ENCODE measurements around the gene ARHGEF5.
"Not testable (repeated sequence)": the region's sequence is repeated elsewhere in the genome, so short reads cannot be mapped to it uniquely, and the experiment has no call there.

Gene ARHGEF5
- total RNA-seq: 2.6 reads per million, percentile 8 among the genes with 10 or more reads in this experiment

GRCh38 chr7:144355176-144355822 lies at the start of gene ARHGEF5:
ARHGEF5 (plus strand) TSS chr7:144355402; CDS start chr7:144362670, 7,268 bp downstream.
- DNase-seq: not testable (repeated sequence)

- not testable (repeated sequence) for DNase-seq
Measured at GRCh38 chr7:144309702-144310101, 45.5 kb upstream of the ARHGEF5 start.

GRCh38 chr7:144311218-144311617 lies 44.0 kb upstream of the ARHGEF5 start:
- not testable (repeated sequence) for DNase-seq

GRCh38 chr7:144311872-144312469 lies 43.2 kb upstream of the ARHGEF5 start, which contains the start of gene OR2A1:
OR2A1 (plus strand) TSS chr7:144312419; CDS start chr7:144318125, 5,706 bp downstream.
- not testable (repeated sequence) for DNase-seq

- DNase-seq: not testable (repeated sequence)
Measured at GRCh38 chr7:144317537-144317936, 37.7 kb upstream of the ARHGEF5 start.

- DNase-seq: not testable (repeated sequence)
Measured at GRCh38 chr7:144319547-144319946, 35.7 kb upstream of the ARHGEF5 start.

- not testable (repeated sequence) for DNase-seq
Measured at GRCh38 chr7:144321677-144322206, 33.5 kb upstream of the ARHGEF5 start.

- not testable (repeated sequence) for DNase-seq
Measured at GRCh38 chr7:144323359-144323758, 31.8 kb upstream of the ARHGEF5 start.

- DNase-seq: not testable (repeated sequence)
Measured at GRCh38 chr7:144325868-144326267, 29.3 kb upstream of the ARHGEF5 start.

- DNase-seq: not testable (repeated sequence)
Measured at GRCh38 chr7:144330044-144330443, 25.2 kb upstream of the ARHGEF5 start.

- not testable (repeated sequence) for DNase-seq
Measured at GRCh38 chr7:144331221-144331995, 23.8 kb upstream of the ARHGEF5 start.

- not testable (repeated sequence) for DNase-seq
Measured at GRCh38 chr7:144331996-144332288, 23.3 kb upstream of the ARHGEF5 start.

GRCh38 chr7:144348625-144349024 lies 6.6 kb upstream of the ARHGEF5 start:
- not testable (repeated sequence) for DNase-seq

GRCh38 chr7:144351667-144352066 lies 3.5 kb upstream of the ARHGEF5 start:
- DNase-seq: not testable (repeated sequence)

- DNase-seq: not testable (repeated sequence)
Measured at GRCh38 chr7:144356185-144356584, 983 bp downstream of the ARHGEF5 start.

GRCh38 chr7:144356860-144357259 lies 1.7 kb downstream of the ARHGEF5 start:
- not testable (repeated sequence) for DNase-seq

- DNase-seq: not testable (repeated sequence)
Measured at GRCh38 chr7:144362061-144362460, 6.9 kb downstream of the ARHGEF5 start.

- DNase-seq: not testable (repeated sequence)
Measured at GRCh38 chr7:144365523-144365922, 10.3 kb downstream of the ARHGEF5 start.

GRCh38 chr7:144367250-144367649 lies 12.0 kb downstream of the ARHGEF5 start:
- not testable (repeated sequence) for DNase-seq

- not testable (repeated sequence) for DNase-seq
Measured at GRCh38 chr7:144369221-144369620, 14.0 kb downstream of the ARHGEF5 start.

GRCh38 chr7:144378651-144379050 lies 23.4 kb downstream of the ARHGEF5 start:
- no peak for DNase-seq

- DNase-seq: no peak
Measured at GRCh38 chr7:144379776-144380384, 24.7 kb downstream of the ARHGEF5 start.

- DNase-seq: no peak
Measured at GRCh38 chr7:144384071-144384470, 28.9 kb downstream of the ARHGEF5 start.

Data from effector CD4-positive, alpha-beta T cell (primary cell).